ENCODE measurements around the gene NEURL2. TPM values are rescaled to one million over a fixed set of nuclear protein-coding genes. Genes with fewer than 3 reads are reported as not detected.

The NEURL2 gene
- total RNA-seq, 2 donors from 2014 or later, result 3.3 to 5.2 TPM

GRCh38 chr20:45937765-45938164 lies 46.8 kb upstream of the NEURL2 start:
- H3K36me3 ChIP-seq (replicated peaks in 1 of 2; ENCODE audit: insufficient read depth in 1 of 2, low read depth in 2 of 2), result peaks cover 3 to 30% of the 10 kb centered on the region in 2 donors
- no peak for TF ChIP-seq POLR2A (IDR thresholded peaks at IDR 0.05)
- ATAC-seq (no peak), DNase-seq (no peak)
- H3K4me1 ChIP-seq, result peaks cover 13% of the 10 kb centered on the region
- no peak overlapping the region for H3K4me3 ChIP-seq
- H3K9me3 ChIP-seq, result no peaks in the 10 kb centered on the region
- WGBS, 2 donors, result 66 to 76% methylated on average over 2 of the region's 2 CpGs
- intact Hi-C loops (cut with DNase I), result no loop called here
- no peaks in the 10 kb centered on the region for H3K27me3 ChIP-seq
- H3K27ac ChIP-seq, result no peak overlapping the region

- peaks cover 3 to 24% of the 10 kb centered on the region in 2 donors for H3K36me3 ChIP-seq (replicated peaks in 1 of 2; ENCODE audit: insufficient read depth in 1 of 2, low read depth in 2 of 2)
- 10% methylated on average over 21 of the region's 21 CpGs for WGBS, 2 donors
- H3K27ac ChIP-seq, result peak overlapping the region; percentile 59 to 100 (median 99)
- no peaks in the 10 kb centered on the region for H3K27me3 ChIP-seq
- no peaks in the 10 kb centered on the region for H3K9me3 ChIP-seq
- no peak for TF ChIP-seq CTCF (IDR thresholded peaks at IDR 0.05)
- H3K4me3 ChIP-seq, result peak overlapping the region; percentile 5 to 94
- peaks cover 13% of the 10 kb centered on the region for H3K4me1 ChIP-seq
- intact Hi-C loops (cut with DNase I), result no loop called here
- ATAC-seq, result peak; percentile 19
- DNase-seq, result no peak
Observed at GRCh38 chr20:45935416-45936046, 44.5 kb upstream of the NEURL2 start.

- 0% methylated on average over 13 to 81 of the region's 102 CpGs for WGBS, 2 donors
- intact Hi-C loops (cut with DNase I), result no loop called here
- ATAC-seq (peak; percentile 91), DNase-seq (peak; percentile 97 to 98 (median 98))
- H3K27me3 ChIP-seq, result no peaks in the 10 kb centered on the region
- H3K4me3 ChIP-seq, result peak within 1 kb of the TSS; percentile 89 to 94
- H3K9me3 ChIP-seq, result no peaks in the 10 kb centered on the region
- TF ChIP-seq POLR2A (IDR thresholded peaks at IDR 0.05) (peak; percentile 96 to 97 (median 97)), CTCF (IDR thresholded peaks at IDR 0.05) (no peak)
- H3K4me1 ChIP-seq, result peaks cover 13% of the 10 kb centered on the region
- H3K27ac ChIP-seq, result peak within 1 kb of the TSS; percentile 99 to 100 (median 99)
- peaks cover 3 to 21% of the 10 kb centered on the region in 2 donors for H3K36me3 ChIP-seq (replicated peaks in 1 of 2; ENCODE audit: insufficient read depth in 1 of 2, low read depth in 2 of 2)
Observed at GRCh38 chr20:45934586-45935415, 43.8 kb upstream of the NEURL2 start, which contains the start of gene PCIF1. PCIF1 (plus strand) TSS chr20:45934683; CDS start chr20:45939000, 4,317 bp downstream.

GRCh38 chr20:45934046-45934585 lies 43.1 kb upstream of the NEURL2 start:
- Histone ChIP-seq H3K4me3 (peak overlapping the region; percentile 89 to 94), H3K27ac (peak overlapping the region; percentile 99 to 100 (median 99)), H3K9me3 (no peaks in the 10 kb centered on the region), H3K4me1 (peaks cover 13% of the 10 kb centered on the region), H3K27me3 (no peaks in the 10 kb centered on the region), H3K36me3 (replicated peaks in 1 of 2; ENCODE audit: insufficient read depth in 1 of 2, low read depth in 2 of 2) (peaks cover 3 to 14% of the 10 kb centered on the region in 2 donors)
- ATAC-seq (peak; percentile 10), DNase-seq (peak; percentile 54 to 58 (median 54))
- 0% methylated on average over 3 to 34 of the region's 34 CpGs for whole genome bisulfite sequencing, 2 donors
- intact Hi-C loops (cut with DNase I), result no loop called here
- no peak for TF ChIP-seq CTCF (IDR thresholded peaks at IDR 0.05)
- TF ChIP-seq POLR2A (IDR thresholded peaks at IDR 0.05), result no peak

Measured in body of pancreas (tissue), 4 donors.